ENCODE data around the gene FBXO24.

The FBXO24 gene

DNA sequence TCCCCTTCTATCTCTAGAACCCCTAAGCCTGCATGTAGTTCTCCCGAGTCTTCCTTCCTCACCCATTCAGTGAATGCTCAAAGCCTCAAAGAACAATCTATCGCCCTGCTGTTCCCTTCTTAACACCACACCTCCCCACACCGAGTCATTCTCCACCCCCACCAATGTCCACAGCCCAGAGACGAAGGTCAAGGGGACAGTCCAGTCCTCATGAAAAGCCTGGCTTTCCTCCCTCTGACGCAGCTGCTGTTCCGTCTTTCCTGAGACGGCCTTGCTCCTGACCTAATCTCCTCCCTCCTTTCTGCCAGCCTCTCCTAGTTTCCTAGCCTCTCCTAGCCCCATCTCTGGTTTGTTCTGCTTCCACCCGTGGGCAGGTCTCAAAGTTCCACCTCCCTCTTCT is 35.4 kb downstream of the FBXO24 start:
- TF ChIP-seq, protein P1, sequence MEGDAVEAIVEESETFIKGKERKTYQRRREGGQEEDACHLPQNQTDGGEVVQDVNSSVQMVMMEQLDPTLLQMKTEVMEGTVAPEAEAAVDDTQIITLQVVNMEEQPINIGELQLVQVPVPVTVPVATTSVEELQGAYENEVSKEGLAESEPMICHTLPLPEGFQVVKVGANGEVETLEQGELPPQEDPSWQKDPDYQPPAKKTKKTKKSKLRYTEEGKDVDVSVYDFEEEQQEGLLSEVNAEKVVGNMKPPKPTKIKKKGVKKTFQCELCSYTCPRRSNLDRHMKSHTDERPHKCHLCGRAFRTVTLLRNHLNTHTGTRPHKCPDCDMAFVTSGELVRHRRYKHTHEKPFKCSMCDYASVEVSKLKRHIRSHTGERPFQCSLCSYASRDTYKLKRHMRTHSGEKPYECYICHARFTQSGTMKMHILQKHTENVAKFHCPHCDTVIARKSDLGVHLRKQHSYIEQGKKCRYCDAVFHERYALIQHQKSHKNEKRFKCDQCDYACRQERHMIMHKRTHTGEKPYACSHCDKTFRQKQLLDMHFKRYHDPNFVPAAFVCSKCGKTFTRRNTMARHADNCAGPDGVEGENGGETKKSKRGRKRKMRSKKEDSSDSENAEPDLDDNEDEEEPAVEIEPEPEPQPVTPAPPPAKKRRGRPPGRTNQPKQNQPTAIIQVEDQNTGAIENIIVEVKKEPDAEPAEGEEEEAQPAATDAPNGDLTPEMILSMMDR (IDR thresholded peaks at IDR 0.05; ENCODE audit: control insufficient read depth, insufficient read depth, low read depth, low read length, missing control alignments): no peak
- DNase-seq (ENCODE audit: low read depth): no peak
- H3K4me3 ChIP-seq (ENCODE audit: control insufficient read depth, low read depth, low read length): no peak overlapping the region

DNA sequence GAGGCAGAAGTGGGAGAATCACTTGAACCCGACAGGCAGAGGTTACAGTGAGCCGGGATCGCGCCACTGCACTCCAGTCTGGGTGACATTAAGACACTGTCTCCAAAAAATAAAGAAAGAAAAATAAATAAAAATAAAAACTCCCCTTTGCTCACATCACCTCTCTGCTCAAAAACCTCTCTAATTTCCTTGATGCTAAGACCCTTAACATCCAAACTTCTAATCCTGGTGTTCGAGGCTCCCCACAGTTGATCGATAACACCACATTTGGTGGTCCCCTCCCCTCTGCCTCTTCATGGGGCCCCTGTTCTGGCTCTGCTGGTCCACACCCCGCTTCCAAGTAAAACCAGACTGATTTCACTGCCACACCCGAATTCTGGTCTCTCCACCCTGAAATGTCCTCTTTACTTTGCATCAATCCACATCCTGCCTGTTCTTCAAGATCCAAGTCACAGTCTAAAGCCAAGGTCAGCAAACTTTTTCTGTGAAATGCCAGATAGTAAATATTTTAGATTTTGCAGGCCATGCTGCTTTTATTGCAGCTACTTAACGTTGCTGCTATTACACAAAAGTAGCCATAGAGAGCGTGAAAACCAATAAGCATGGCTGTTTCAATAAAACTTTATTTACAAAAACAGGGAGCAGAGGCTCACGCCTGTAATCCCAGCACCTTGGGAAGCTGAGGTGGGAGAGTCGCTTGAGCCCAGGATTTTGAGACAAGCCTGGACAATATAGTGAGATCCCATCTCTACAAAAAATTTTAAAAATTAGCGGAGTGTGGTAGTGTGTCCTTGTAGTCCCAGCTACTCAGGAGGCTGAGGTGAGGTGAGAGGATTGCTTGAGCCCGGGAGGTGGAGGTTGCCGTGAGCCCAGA is 38.1 kb downstream of the FBXO24 start:
- H3K4me3 ChIP-seq (ENCODE audit: control insufficient read depth, low read depth, low read length): no peak overlapping the region
- no peak for DNase-seq (ENCODE audit: low read depth)
- TF ChIP-seq, protein P1 (IDR thresholded peaks at IDR 0.05; ENCODE audit: control insufficient read depth, insufficient read depth, low read depth, low read length, missing control alignments): no peak

DNA sequence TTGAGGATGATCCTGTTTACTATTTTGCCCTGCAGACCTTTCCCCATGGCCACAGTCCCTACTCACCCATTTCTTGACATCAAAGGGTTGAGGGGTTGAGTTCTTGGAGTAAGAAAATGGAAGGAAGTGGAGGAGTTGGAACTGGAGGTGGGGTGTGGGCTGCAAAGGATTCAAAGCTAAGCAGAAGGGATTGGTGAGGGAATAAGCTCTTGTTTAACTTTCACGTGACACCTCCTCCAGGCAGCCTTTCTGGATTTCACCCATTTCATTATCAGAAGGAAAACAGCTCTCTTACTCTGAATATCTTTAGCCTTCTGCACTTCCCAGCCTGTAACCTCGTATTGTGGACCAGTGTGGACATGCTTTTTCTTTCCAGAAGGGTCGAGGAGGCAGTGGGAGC is 39.9 kb downstream of the FBXO24 start:
- H3K4me3 ChIP-seq (ENCODE audit: control insufficient read depth, low read depth, low read length): no peak overlapping the region; the same call in 1 of the 2 replicates
- TF ChIP-seq, protein P1 (IDR thresholded peaks at IDR 0.05; ENCODE audit: control insufficient read depth, insufficient read depth, low read depth, low read length, missing control alignments): no peak
- DNase-seq (ENCODE audit: low read depth): no peak

DNA sequence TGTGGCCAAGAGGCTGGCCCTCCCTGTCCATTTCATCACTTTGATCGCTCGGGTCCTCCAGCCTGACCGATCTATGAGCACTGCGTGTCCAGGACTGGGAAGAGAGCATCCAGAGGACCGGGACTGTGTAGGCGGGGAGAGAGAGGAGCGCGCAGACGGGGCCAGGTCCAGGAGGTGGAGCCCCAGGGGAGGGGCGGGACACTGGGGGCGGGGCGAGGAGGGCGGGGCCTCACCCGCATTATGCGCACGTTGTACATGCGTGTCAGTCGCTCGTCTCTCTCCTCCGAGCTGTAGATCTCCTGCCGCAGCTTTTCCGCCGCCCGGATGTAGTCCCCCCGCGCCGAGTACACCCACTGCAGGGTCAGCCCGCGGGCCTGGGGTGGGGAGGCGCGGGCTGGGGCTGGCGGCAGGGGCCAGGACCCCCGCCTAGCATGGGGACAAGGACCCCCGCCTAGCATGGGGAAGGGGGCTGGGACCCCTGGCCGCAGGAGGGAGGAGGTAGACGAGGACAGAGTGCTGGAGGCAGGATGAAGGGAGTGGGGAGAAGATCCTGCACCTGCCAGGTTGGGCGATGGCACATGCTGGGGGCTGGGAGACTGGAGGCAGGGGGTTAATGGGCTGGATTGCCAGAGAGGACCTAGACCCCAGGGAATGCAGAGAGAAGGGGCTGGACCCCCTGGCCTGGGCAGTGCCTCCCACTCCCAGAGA is 40.6 kb downstream of the FBXO24 start:
- TF ChIP-seq, protein P1 (IDR thresholded peaks at IDR 0.05; ENCODE audit: control insufficient read depth, insufficient read depth, low read depth, low read length, missing control alignments): no peak
- peak; percentile 11 for DNase-seq (ENCODE audit: low read depth)
- peak overlapping the region; percentile 13 for H3K4me3 ChIP-seq (ENCODE audit: control insufficient read depth, low read depth, low read length)

DNA sequence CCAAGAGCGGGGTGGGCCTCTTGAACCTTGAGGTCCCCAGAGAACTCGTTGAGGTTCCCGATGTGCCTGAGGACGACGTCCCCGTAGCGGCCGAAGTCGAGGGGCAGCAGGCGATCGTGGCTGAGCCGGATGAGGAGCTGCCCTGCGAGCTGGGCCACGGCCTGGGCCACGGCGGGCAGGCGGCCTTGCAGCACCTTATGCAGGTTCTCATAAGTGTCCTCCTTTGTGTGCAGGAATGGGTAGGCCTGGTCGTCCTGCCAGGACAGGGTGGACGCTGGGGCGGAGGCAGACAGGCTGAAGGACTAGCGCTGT is 41.1 kb downstream of the FBXO24 start:
- TF ChIP-seq, protein P1 (IDR thresholded peaks at IDR 0.05; ENCODE audit: control insufficient read depth, insufficient read depth, low read depth, low read length, missing control alignments): no peak
- no peak overlapping the region for H3K4me3 ChIP-seq (ENCODE audit: control insufficient read depth, low read depth, low read length)
- no peak for DNase-seq (ENCODE audit: low read depth)

DNA sequence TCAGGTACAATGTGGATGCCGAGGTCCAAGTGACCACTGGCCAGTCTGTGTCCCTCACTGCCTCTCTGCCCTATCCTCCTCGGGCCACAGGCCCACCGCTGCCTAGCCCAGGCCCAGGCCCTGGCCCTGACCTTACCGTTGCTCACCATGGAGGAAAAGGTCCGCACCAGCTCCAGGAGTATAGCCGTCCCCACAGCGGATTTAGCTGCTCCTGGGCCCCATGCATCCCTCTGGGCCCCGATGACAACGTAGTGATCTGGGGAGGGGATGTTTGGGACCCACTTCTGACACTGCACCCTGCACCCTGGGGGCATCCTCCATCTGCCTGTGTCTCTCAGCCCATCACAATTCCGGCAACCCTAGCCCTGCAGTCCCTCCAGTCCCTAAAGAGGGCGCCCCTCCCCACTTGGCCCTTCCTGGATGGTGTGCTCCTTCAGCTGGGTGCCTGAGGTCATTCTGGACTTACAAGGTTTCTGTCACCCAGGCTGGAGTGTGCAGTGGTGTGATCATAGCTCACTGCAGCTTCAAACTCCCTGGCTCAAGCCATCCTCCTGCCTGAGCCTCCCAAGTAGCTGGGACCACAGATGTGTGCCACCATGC is 43.1 kb downstream of the FBXO24 start:
- DNase-seq (ENCODE audit: low read depth): no peak
- TF ChIP-seq, protein P1 (IDR thresholded peaks at IDR 0.05; ENCODE audit: control insufficient read depth, insufficient read depth, low read depth, low read length, missing control alignments): peak; percentile 42

More for the DNA sequence above, 43.1 kb downstream of the FBXO24 start:
- no peak overlapping the region for H3K4me3 ChIP-seq (ENCODE audit: control insufficient read depth, low read depth, low read length)

Measured in AG09309 (cell line).